Activated CD8-positive, alpha-beta T cell treated with anti-CD3 and anti-CD28 coated beads for 36 hours (primary cell): ENCODE data around the gene ADAM15. TPM values are rescaled to one million over a fixed set of nuclear protein-coding genes. Genes with fewer than 3 reads are reported as not detected.
A peak's percentile ranks its signal among the peaks of the same experiment; 100 is the strongest.

Source experiments
- ATAC-seq: fragments of 200-7000 bp; cut with Tn5 transposase; one replicate; pipeline ENCODE4 v1.10.0; 2021; ENCODE audit warnings: mild to moderate bottlenecking, moderate library complexity
- CTCF ChIA-PET: fragments of 350-600 bp; sonication (Branson Sonifier 250); formaldehyde crosslinking; loops from one replicate; lab custom pipeline; 2021; ENCODE audit warnings: antibody characterized with exemption; lab: Charles Lee
- POLR2A ChIA-PET: fragments of 350-600 bp; sonication (Branson Sonifier 250); formaldehyde crosslinking; loops from one replicate; lab custom pipeline; 2021; ENCODE audit warnings: antibody characterized with exemption; lab: Charles Lee
- DNase-seq: peaks from one replicate; pipeline ENCODE4 v3.0.0-alpha.2; 2020
- H3K27ac Mint-ChIP-seq: one replicate; pipeline ENCODE4 v1.8.0; 2021; ENCODE audit warnings: mild to moderate bottlenecking, mixed read lengths
- H3K27me3 Mint-ChIP-seq: one replicate; pipeline ENCODE4 v1.8.0; 2021; ENCODE audit warnings: mixed read lengths
- H3K36me3 Mint-ChIP-seq: one replicate; pipeline ENCODE4 v1.8.0; 2021; ENCODE audit warnings: low read depth, mixed read lengths
- H3K4me1 Mint-ChIP-seq: one replicate; pipeline ENCODE4 v1.8.0; 2021; ENCODE audit warnings: low read depth, mixed read lengths
- H3K4me3 Mint-ChIP-seq: one replicate; pipeline ENCODE4 v1.8.0; 2021; ENCODE audit warnings: mild to moderate bottlenecking, moderate library complexity, mixed read lengths
- H3K9me3 Mint-ChIP-seq: one replicate; pipeline ENCODE4 v1.8.0; 2021; ENCODE audit warnings: mixed read lengths
- CTCF ChIP-seq: fragments of 200-600 bp; IDR thresholded peaks from one replicate; pipeline ENCODE4 v1.8.0; 2022; ENCODE audit warnings: antibody characterized with exemption, mild to moderate bottlenecking
- intact Hi-C: fragments of 100-400 bp; cut with micrococcal nuclease; formaldehyde crosslinking; loops from one replicate; pipeline ENCODE4 v1.10.0; 2022
- total RNA-seq, 2 experiments: library from RNA; stranded (reverse); gene quantifications; one replicate each; pipeline ENCODE4 v1.2.3, GENCODE V29; 2021

The ADAM15 gene
- total RNA-seq, 2 experiments from 2014 or later, result 36.4 to 37.2 TPM

- POLR2A ChIA-PET, result interaction anchor here (0.6 to 1.9 kb wide), 11 partner anchors 11 to 131 kb away, joined by 3 to 12 read pairs (median 3); partner anchors contain the start of genes ADAM15 and PMVK
- CTCF ChIA-PET, result interaction anchor here (0.5 to 23.5 kb wide), 30 partner anchors 13 to 288 kb away, joined by 3 to 278 read pairs (median 5); partner anchors contain the start of genes ADAM15, EFNA3, FLAD1 and KRTCAP2
- no peak for DNase-seq
- TF ChIP-seq CTCF, result no peak
- Mint-ChIP-seq H3K9me3 (no peaks in the 10 kb centered on the region), H3K27ac (no peak overlapping the region), H3K4me3 (peak overlapping the region; percentile 77), H3K36me3 (peaks cover 19% of the 10 kb centered on the region), H3K4me1 (peaks cover 32% of the 10 kb centered on the region), H3K27me3 (no peaks in the 10 kb centered on the region)
- intact Hi-C loops, result loop anchor here (2.0 to 5.0 kb wide), 2 partner anchors 23 to 90 kb away; partner anchors contain the start of genes CKS1B and SHC1
- ATAC-seq, result no peak
Measured at GRCh38 chr1:155062151-155062686, 11.1 kb downstream of the ADAM15 start.

- H3K4me3 Mint-ChIP-seq, result peak overlapping the region; percentile 77
- DNase-seq (peak; percentile 91), ATAC-seq (peak; percentile 60)
- peak; percentile 100 for TF ChIP-seq CTCF
- no peaks in the 10 kb centered on the region for H3K9me3 Mint-ChIP-seq
- peaks cover 32% of the 10 kb centered on the region for H3K4me1 Mint-ChIP-seq
- intact Hi-C loops, result loop anchor here (2.0 to 5.0 kb wide), 2 partner anchors 22 to 91 kb away; partner anchors contain the start of genes CKS1B and SHC1
- ChIA-PET POLR2A (interaction anchor here (0.7 to 2.5 kb wide), 7 partner anchors 11 to 130 kb away, joined by 3 to 7 read pairs (median 3); partner anchors contain the start of genes ADAM15, KRTCAP2 and PMVK), CTCF (interaction anchor here (0.7 to 23.5 kb wide), 11 partner anchors 13 to 289 kb away, joined by 3 to 278 read pairs (median 8); partner anchors contain the start of genes ADAM15 and EFNA3)
- no peaks in the 10 kb centered on the region for H3K27me3 Mint-ChIP-seq
- no peak overlapping the region for H3K27ac Mint-ChIP-seq
- peaks cover 14% of the 10 kb centered on the region for H3K36me3 Mint-ChIP-seq
Measured at GRCh38 chr1:155062702-155063411, 11.7 kb downstream of the ADAM15 start.

GRCh38 chr1:155063550-155064110, 12.5 kb downstream of the ADAM15 start, which contains the start of gene EFNA4:
TSS of gene EFNA4 (plus strand) at chr1:155063740. CDS start at chr1:155063824, 84 bp downstream.
- CTCF ChIA-PET, result interaction anchor here (1.0 to 23.5 kb wide), 10 partner anchors 12 to 143 kb away, joined by 3 to 278 read pairs (median 6); partner anchors contain the start of genes ADAM15, EFNA3 and KRTCAP2
- H3K27ac Mint-ChIP-seq, result peak within 1 kb of the TSS; percentile 39
- ATAC-seq, result peak; percentile 80
- peak; percentile 88 for DNase-seq
- H3K4me1 Mint-ChIP-seq, result peaks cover 32% of the 10 kb centered on the region
- peak within 1 kb of the TSS; percentile 77 for H3K4me3 Mint-ChIP-seq
- intact Hi-C loops, result loop anchor here (2.0 to 5.0 kb wide), 2 partner anchors 21 to 91 kb away; partner anchors contain the start of genes CKS1B and SHC1
- no peaks in the 10 kb centered on the region for H3K27me3 Mint-ChIP-seq
- POLR2A ChIA-PET, result interaction anchor here (0.8 to 2.5 kb wide), 7 partner anchors 12 to 109 kb away, joined by 3 to 11 read pairs (median 4); partner anchors contain the start of genes ADAM15 and KRTCAP2
- TF ChIP-seq CTCF, result no peak
- H3K36me3 Mint-ChIP-seq, result peaks cover 11% of the 10 kb centered on the region
- no peaks in the 10 kb centered on the region for H3K9me3 Mint-ChIP-seq

GRCh38 chr1:155064111-155064831, 13.2 kb downstream of the ADAM15 start:
- DNase-seq (peak; percentile 61), ATAC-seq (peak; percentile 40)
- Mint-ChIP-seq H3K27ac (peak overlapping the region; percentile 39), H3K4me3 (peak overlapping the region; percentile 77), H3K36me3 (peaks cover 12% of the 10 kb centered on the region), H3K27me3 (no peaks in the 10 kb centered on the region), H3K9me3 (no peaks in the 10 kb centered on the region), H3K4me1 (peaks cover 32% of the 10 kb centered on the region)
- ChIA-PET POLR2A (interaction anchor here (0.9 to 2.5 kb wide), 7 partner anchors 11 to 179 kb away, joined by 3 to 11 read pairs (median 5); partner anchors contain the start of genes ADAM15, EFNA3 and KRTCAP2), CTCF (interaction anchor here (1.2 to 23.5 kb wide), 9 partner anchors 11 to 142 kb away, joined by 3 to 278 read pairs (median 5); partner anchors contain the start of genes ADAM15, EFNA3 and KRTCAP2)
- no peak for TF ChIP-seq CTCF
- intact Hi-C loops, result loop anchor here (5.0 kb wide), 1 partner anchor 92 kb away; the partner anchor contains the start of genes CKS1B and SHC1
